Measurements from ENCODE around the gene GALT.

DNA sequence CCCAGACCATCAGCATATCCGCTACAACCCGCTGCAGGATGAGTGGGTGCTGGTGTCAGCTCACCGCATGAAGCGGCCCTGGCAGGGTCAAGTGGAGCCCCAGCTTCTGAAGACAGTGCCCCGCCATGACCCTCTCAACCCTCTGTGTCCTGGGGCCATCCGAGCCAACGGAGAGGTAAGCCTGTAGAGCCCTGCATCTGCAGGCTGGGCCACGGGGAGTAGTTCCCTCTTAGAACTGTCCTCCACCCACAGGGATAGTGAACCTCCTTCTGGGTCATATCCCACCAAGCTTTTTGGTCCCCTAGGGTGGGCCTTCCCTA is 569 bp downstream of the GALT start:
- no peak for TF ChIP-seq POLR2A (IDR thresholded peaks at IDR 0.05; ENCODE audit: low read length)
- TF ChIP-seq GATA1 (IDR thresholded peaks at IDR 0.05; ENCODE audit: low read depth, low read length), result no peak
